Stimulated activated CD8-positive, alpha-beta memory T cell treated with anti-CD3 and anti-CD28 coated beads, Interleukin-4, amount 100 ng/mL, for 4 hours (primary cell): ENCODE results near the gene HOXA7.

Source experiments
- DNase-seq, 2 donors: peaks; one replicate each; pipeline ENCODE4 v3.0.0-alpha.2; 2020; ENCODE audit warnings: low read depth in 2 of 2, low spot score in 1 of 2

HOXA7 gene

DNA sequence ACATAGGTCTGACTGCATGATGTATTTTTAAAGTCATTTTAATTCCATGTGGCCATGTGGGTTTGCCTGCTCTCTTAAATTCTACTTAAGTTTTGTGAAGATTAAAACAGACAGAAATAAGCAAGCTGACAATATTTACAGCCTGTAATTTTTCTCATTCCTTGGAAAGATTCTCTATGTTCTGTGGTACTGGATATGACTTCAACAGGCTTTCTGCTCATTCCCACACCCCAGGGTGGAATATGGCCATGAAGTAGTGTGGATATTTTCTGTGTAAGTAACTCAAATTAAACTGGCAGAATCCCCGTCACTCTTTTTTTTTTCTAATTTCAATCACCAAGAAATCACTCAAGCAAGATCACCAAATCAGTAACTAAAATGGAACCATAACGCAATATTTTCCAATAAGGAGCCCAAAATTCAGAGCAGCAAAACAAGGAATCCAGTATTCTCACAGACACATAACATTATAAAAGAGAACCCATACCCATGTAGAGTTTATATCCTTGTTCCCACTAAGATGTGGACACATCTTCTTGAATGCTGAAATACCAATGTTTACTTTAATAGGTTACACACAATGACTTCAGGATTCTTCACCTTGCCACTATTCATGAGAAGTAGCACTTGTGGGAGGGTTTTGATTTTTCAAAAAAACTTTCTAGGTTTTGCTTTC, 18.7 kb downstream of the HOXA7 start:
- DNase-seq: no peak

DNA sequence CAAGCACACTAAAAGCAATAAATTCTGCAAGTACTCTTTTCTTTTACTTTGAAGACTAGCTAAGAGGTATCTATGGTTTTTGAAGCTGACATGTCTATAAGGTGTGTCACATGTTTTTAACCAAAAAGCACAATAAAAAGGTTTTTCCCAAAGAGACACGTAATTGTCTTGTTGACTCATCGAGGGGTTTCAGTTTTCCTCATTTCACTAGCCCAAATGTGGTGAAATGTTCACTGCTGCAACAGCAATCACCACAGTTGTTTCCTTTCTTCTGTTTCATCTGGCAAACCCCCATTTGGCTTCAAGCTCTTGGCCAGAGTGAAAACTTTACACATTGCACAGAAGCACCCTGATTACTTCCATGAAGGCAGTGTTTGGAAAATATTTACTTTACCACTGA, 22.1 kb downstream of the HOXA7 start:
- DNase-seq: no peak

DNA sequence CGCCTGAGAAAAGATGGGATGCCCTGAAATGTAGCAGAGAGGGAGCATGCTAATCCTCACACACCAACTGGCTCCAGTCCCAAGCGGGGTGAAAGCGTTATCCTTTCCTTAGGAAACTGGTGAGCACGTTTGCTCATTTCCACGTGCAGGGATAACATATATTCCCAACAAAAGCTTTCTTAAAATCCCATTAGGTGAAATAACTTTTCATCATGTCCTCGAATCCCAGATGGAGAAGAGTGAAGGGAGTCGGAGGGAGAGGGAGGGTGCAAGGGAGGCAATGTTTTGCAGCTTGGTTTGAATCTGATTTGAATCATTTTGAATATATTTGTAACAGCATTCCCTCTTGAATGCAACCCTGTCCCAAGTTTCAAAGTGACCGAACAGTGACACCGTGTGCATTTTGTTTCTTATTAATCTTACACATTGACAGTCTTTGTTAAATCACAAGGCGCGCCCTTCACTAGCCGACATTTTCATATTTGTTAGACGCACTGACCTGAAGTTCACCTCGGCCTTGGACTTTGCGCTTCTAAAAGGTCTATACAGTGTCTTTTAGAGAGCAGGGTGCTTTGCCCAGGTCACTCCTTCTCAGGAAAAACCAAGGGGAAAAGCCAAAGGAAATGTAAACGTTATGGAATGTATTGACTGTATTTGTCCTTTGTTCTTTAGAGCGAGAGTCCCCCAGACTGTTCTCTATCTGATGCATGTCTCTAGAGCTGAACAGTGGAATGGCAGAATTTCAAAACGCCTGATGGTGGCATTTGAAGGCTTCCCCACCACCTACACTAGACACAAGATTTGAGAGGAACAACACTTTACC, 22.9 kb downstream of the HOXA7 start:
- DNase-seq: no peak

DNA sequence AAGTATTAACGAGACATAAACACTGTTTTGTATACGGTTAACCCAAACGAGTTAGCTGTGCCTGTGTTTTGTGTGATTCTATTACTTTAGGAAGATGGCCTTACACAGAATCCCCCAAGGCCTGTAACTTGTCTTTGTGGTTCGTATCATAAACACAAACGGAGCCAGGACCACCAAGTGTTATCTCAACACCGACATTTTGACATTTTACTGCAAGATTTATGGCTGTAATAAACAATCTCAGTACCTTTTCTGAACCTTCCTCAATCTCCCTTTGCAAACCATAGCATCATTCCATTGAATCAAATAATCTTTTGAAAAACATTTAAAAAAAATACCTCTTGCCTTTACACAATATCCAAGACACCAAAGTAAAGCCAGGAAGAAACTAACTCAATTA, 23.5 kb downstream of the HOXA7 start:
- no peak for DNase-seq

DNA sequence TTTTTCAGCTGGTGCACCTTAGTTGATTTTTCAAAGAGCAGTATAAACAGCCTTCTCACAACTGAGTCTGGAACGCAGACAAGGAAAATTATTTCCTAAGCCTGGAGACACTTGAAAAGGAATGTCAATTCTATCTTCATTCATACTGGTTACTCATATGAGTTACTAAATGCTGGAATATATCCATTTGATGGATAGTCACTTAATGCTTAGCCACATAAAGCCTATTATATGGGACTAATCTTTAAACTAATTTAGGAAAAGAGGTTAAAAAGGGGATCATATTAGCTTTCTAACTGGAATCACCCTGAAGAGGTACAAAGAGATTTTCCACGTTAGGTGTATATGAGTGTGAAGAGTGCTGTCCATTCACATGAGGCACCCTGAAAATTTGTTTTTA, 24.3 kb downstream of the HOXA7 start:
- no peak for DNase-seq

DNA sequence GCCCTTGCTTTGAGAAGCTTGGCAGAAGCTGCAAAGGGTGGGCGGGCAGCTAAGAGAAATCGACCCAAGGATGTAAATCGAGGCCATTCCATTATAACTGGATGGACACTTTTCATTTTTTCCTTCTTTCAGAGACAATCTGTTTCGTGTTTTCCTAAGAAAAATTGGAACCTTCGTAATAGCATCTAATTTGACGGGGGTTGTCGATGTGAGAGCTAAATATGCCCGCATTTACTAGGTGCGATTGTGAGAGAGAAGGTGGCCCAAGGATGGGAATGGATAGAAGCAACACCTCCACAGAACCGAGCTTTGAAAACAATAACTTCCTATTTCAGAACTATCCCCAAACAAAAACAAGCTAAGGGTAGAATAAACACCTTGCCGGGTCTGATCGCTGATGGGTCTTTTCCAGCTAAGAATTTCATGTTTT, 25.1 kb downstream of the HOXA7 start:
- DNase-seq: no peak

DNA sequence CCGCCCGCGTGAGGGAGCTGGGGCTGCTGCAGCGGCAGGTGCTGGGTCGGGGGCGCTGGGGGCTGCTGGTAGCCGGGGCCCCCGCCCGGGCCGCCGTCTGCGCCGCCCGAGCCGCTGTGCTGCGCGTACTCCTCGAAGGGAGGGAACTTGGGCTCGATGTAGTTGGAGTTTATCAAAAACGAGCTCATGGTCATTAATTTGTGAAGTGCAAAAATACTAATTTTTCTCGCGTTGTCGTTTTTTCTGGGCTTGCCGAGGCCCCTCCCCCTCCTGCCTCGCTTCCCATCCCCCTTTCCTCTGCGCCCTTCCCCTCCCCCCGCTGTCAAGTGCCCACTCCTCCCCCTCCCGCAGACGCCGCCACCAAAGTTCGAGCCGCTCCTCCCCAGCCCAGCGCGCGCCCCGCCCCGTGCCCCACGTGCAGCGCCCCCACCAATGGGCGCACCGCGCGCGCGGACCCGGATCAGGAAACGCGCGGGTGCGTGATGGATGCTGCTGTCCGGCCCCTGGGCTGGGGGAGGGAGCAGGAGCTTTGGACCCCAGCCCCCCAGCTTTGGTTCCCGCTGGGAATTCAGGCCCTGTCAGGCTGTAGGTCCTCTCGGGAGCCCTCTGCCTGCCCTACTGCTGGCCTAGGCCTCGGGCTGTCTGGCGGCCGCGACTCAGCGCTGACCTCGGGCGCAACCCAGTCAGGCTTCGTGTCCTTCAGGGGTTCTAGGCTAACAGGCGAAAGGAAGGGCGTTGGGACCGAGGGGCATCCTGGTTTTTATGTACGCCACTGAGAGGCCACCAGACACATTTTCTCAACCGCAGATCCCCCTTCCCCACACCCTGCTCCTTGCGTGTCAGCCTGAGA, 25.7 kb downstream of the HOXA7 start, which contains the start of gene HOXA4:
Gene HOXA4 (minus strand): TSS at position 218 of the 850 bp plus-strand sequence. CDS start 24 bp downstream, at position 194.
- peak; percentile 22 to 58 for DNase-seq

DNA sequence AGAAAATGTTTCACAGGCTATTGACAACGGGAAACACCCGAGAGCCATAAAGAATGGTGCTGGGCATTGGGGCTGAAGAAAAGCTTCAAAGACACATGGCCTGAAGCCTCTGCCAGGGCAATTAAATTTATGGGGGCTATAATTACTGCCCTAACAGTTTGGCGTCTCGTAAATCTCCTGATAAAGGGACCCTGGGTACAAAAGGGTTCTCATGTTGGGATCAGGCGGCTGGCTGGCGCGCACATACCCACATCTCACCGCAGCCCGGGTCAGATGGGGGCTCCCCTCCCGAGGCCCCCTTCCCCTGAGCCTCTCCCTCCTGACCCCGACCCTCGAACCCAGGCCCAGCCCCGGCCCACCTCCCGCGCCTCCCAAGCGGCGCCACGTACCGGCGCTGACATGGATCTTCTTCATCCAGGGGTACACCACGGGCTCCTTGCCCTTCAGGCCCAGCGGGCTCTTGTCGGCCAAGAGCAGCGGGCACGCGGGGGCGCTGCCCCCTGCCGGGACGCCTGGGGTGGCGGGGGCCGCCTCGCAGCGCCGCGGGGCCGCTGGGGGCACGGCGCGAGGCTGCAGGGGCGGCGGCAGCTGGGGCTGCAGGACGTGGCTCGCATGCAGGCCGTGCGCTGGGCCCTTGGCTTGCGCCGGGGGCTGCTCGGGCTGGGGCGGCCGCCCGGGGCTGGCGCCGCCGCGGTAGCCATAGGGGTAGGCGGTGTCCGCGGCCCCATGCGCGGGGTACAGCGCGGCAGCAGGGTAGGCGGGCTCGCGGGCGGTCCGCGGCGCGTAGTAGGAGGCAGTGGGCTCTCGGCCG, 26.5 kb downstream of the HOXA7 start:
- no peak for DNase-seq

DNA sequence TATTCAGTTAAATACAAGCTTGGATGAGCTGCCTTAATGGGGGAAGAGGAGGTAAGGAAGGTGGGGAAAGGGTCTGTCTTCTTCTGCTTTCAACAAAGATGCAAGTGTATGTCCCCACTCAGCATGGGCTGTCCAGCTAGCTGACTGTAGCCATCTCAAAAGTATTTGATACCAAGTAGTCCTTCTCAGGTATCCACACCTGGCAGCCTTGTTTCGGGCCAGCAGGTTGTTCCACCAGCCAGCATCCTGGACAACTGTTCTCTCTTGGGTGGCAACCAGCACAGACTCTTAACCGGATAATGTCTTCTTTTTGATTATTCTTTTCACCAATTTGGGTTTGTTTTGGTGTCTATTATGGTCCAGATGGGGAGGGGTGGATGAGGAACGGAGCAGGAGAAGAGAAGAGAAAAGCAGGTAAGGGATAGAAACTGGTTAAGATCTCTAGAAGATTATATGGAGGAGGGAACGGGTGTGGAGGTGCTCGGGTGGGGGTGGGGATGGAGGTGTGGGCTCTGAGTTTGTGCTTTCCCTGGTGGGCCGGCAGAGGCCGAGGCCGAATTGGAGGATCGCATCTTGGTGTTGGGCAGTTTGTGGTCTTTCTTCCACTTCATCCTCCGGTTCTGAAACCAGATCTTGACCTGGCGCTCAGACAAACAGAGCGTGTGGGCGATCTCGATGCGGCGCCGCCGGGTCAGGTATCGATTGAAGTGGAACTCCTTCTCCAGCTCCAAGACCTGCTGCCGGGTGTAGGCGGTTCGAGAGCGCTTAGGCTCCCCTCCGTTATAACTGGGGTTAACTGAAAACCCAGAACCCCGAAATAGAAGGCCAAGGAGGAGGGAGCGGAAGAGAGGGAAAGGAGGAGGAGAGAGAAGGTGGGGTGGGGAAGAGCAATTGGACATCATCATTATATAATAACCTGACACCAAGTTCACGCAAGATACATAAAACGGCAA, 27.4 kb downstream of the HOXA7 start:
- DNase-seq: no peak

DNA sequence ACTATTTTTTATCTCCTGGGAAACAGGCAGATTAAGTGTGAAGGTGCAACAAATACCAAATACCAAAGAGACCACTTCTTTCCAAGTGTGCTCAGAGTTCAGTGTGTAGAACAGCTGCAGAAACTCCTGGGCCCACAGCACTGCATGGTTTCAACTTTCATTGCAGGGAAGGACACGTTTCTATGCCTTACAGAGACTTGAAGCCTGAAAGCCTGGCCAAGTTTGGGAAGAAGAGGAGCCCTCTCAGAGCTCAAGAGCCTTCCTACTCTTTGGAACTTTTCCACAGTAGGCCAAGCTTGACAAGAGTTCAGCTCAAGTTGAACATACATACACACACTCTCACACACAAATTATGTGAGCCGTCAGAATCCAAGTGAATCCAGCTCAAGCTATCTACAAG, 28.4 kb downstream of the HOXA7 start:
- DNase-seq: no peak

DNA sequence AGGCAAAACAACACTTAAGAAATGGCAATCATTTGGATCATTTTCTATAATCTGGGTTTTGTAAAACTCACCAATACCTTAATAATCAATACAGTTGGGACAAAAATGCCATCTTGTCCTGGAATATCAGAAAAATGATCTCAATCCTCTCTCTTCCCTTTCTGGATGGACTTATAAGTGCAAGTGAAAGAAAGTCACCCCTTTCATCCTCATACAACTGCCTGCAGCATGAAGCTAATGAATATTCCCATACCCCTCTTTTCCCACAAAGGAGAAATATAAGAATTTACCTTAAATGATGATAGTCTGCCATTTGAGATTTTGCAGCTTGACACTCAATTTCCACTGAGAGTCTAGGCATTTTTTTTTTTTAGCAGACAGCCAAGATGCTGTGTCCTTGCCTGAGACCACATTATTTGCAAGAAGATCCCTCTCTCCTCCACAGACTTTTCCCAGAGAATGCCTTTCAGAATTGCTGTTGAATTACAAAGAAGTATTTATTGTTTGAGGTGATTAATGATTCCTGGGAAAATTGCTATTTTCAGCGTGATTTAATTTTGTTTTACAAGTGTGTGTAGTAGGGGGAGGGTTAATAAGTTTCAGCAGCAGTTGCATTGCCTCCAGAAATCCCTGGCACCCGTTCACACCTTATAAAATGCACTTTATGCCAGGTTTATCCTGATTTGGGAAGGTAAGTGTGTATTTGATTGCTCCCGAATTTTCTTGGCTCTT, 29.7 kb downstream of the HOXA7 start:
- DNase-seq: no peak

DNA sequence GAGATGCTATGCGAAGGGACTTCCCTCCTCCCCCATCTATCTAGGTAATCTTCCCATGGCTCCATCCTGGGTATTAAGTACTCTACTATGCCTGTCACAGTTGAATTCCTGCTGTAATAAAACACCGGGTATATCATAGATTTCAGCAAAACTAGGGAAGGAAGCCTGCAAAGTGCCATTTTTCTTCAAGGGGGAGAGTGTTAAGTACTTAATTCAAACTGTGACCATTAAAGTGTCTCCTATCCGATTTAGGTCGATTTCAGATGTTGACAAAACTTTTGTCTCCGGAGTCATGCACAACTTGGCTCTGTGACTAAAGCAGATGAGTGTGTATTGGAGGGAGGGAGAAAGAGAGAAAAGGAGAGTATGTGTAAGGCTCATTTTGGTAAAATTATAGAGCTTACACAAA, 30.5 kb downstream of the HOXA7 start:
- no peak for DNase-seq

DNA sequence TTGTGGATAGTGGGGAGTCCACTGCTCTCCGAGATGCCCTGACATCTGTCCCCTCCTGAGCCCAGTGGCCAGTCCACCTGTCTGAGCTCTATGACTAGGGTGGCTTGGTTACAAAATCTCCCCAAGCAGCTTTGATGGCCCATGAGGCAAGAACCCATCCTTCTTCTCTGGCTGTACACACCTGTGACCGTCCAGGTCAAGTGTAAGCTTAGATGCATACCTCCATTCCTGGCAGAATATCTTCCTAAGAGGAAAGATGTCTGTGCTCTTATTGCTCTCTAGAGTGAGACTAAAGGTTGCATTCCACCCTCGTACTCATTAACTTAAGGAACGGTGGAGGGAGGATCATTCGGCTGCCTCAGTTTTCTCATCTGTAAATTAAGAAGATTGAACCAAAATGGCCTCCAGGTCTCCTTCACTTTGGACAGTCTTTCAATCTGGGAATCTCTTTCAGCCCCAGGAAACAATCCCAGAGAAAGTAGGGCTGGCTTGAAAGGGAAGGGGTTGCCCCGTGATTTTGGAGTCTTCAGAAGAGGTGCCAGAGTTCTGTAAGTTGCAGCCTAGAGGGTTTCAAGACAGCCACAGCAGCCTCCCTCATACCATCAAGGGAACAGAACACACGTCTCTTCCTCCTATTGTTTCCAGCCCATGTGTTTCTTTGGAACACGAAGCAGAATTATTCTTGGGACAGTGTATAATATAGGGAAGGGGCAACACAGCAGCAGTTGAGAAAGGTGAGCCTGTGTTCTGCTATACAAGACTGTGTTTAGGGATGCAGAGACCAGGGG, 31.4 kb downstream of the HOXA7 start:
- DNase-seq: no peak

DNA sequence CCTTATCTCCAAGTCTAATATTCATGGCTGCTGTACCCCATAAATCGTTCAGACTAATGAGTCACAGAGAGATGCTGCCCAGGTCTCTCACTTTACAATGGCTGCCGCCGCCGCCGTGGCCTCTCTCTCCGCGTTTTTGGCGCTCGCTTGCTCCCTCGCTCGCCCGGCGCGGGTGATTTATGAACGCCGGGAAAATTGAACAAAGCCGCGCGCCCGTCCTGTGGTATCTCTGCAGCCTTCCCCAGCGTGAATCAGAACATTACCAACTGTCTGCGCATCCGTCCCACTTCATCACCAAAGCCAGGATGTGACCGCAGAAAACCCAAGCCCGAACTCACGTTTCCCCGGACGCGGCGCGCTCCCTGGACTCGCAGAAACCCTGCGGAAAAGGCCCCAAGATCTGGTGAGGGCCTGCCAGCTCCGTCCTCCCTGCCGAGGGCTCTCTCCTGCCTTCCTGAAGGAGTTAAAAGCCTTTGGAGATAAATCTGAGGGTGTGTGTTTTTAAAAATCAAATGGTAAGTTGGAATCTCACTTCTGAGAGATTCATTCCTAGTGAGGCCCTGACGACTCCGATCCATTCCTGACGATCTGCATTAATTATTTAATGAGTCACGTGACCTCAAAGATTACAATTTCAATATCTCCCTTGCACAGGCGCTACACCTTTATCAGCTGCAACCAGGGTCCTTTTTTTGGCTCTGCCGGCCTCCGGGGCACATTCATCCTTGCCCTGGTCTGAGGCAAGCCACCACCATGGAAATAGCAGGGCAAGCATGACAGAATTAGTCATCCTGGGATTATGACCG, 32.2 kb downstream of the HOXA7 start:
- DNase-seq: no peak

DNA sequence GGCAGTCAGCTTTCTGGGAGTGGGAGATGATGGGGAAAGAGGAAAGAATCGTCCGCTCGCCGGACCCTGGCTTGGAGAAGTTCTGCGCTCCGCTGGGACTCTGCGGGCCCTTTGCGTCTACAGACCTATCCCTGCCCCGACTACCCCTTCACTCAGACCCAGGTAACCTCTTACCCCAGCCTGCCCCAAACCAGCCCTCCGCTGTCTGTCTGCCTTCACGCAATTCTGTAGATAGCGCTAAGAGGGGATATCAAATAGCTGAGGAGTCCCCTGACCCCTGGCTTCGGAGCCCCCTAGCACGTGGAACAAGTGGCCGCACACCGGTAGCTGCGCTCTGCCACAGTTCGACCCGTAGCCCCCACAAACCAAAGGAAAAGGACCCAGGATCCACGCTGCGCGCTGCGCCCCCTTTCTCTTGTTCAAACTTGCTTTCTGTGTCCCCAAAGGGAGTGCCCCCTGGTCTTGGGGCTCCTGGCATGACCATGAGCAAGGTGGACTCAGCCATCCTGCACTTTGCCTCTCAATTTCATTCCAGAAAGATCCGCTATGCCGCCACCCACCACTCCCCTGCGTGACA, 32.9 kb downstream of the HOXA7 start:
- DNase-seq: no peak

DNA sequence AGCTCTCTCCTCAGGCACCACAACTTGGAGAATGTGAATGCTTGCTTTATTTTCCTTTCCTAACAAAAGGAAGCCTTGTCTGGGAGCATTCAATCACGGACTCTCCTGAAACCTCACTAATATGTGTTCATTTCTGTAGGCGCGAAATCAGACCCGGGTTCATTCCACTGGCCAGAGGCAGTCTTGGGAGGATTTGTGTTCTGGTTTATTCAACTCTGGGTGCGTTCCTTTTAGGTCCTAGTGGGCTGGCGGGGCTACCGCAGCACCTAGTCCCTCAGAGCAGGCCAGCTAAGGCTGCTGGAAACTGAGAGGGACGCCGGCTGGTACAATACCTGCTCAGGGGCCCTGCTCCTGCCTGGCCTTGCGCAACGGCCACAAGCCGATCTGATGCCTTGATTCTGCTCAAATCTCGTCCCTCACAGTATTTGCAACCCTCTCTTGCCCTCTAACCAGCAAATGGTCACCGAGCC, 33.4 kb downstream of the HOXA7 start:
- no peak for DNase-seq
